ENCODE results near the gene OR1F1. TPM values are rescaled to one million over a fixed set of nuclear protein-coding genes. Genes with fewer than 3 reads are reported as not detected.

Gene OR1F1
- polyA plus RNA-seq, 1 of the 3 experiments (the other 2 are of a cell fraction): 0.71 TPM

DNA sequence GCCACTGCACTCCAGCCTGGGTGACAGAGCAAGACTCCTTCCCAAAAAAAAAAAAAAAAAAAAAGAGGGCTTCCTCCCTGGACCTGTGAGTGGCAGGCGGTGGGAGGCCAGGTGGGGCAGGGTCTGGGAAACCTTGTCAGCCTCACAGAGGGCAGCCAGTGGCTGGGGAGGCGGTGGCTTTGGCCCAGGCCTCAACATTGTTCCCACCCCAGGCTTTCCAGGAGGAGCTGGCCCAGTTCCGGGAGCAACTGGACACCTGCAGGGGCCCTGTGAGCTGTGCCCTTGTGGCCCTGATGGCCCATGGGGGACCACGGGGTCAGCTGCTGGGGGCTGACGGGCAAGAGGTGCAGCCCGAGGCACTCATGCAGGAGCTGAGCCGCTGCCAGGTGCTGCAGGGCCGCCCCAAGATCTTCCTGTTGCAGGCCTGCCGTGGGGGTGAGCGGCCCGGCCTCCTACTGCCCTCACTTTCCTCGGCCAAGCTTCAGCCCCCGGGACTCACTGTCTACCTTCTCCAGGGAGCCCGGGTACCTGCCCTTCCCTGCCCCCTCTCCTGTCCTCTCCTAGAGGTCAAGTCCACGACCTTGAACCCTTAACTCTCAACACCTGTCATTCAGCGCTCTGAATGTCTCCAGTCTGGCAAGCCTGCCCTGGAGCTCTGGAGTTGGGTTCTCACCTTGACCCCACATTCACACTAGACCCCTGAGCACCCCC lies 40.8 kb upstream of the OR1F1 start:
- peaks cover 0 to 6% of the 10 kb centered on the region in 2 experiments for H3K36me3 ChIP-seq (replicated peaks in 1 of 2; ENCODE audit: control insufficient read depth in 1 of 2, insufficient read depth in 2 of 2, low read length in 1 of 2)
- H3K79me2 ChIP-seq (ENCODE audit: insufficient read depth): no peaks in the 10 kb centered on the region
- no peak overlapping the region for H3K9ac ChIP-seq
- DNase-seq: no peak
- no peak overlapping the region for H3K27ac ChIP-seq (ENCODE audit: low read depth in 2 of 2, low read length in 1 of 2)
- peaks cover 3% of the 10 kb centered on the region; the same call in 1 of the 2 replicates for H4K20me1 ChIP-seq (ENCODE audit: insufficient read depth)
- H3K27me3 ChIP-seq (ENCODE audit: insufficient read depth): no peaks in the 10 kb centered on the region
- WGBS (ENCODE audit: low lambda C conversion rate): 76% methylated on average over 6 of the region's 16 CpGs
- H3K4me2 ChIP-seq: no peak overlapping the region
- POLR2A ChIA-PET: interaction anchor here (1.4 kb wide), 1 partner anchor 13 kb away, joined by 4 read pairs; the partner anchor contains the start of gene ZNF213
- TF ChIP-seq RAD21 (IDR thresholded peaks at IDR 0.05; ENCODE audit: low read length) (no peak), TCF12 (IDR thresholded peaks at IDR 0.05) (no peak), FOSL2 (IDR thresholded peaks at IDR 0.05; ENCODE audit: borderline replicate concordance, low read depth) (no peak)
- H3K4me1 ChIP-seq (ENCODE audit: control insufficient read depth in 1 of 2, insufficient read depth in 2 of 2, low read depth in 1 of 2, low read length in 1 of 2): peaks cover 0 to 13% of the 10 kb centered on the region in 2 experiments; a peak in 1 of 4 replicates
- H3K4me3 ChIP-seq (ENCODE audit: low read depth in 2 of 2, low read length in 1 of 2): no peak overlapping the region
- CTCF ChIA-PET: interaction anchor here (1.4 to 5.7 kb wide), 6 partner anchors 11 to 126 kb away, joined by 3 to 62 read pairs (median 33); partner anchors contain the start of gene ZNF213
- H3K9me3 ChIP-seq: no peaks in the 10 kb centered on the region
- no peak overlapping the region for H2AFZ ChIP-seq (ENCODE audit: low read depth)
- no peaks in the 10 kb centered on the region for H3K9me2 ChIP-seq
- H3F3A ChIP-seq (replicated peaks; ENCODE audit: insufficient read depth): peaks cover 24% of the 10 kb centered on the region

DNA sequence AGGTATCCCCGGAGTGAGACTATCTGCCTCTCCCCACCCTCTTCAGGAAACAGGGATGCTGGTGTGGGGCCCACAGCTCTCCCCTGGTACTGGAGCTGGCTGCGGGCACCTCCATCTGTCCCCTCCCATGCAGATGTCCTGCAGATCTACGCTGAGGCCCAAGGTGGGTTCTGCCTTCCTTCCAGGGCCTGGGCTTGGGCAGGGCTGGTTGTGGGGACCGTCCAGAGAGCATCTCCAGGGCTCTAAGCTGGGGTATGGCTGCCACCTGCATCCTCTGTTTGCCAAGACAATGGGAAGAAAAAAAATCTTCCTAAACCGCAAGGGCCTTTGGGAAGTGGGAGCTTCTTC lies 40.3 kb upstream of the OR1F1 start:
- ChIA-PET CTCF (interaction anchor here (1.3 to 5.7 kb wide), 7 partner anchors 10 to 127 kb away, joined by 3 to 62 read pairs (median 23); partner anchors contain the start of gene ZNF213), POLR2A (interaction anchor here (1.4 kb wide), 1 partner anchor 13 kb away, joined by 4 read pairs; the partner anchor contains the start of gene ZNF213)
- H3K27me3 ChIP-seq (ENCODE audit: insufficient read depth): no peaks in the 10 kb centered on the region
- H2AFZ ChIP-seq (ENCODE audit: low read depth): no peak overlapping the region
- no peak for DNase-seq
- no peak overlapping the region for H3K27ac ChIP-seq (ENCODE audit: low read depth in 2 of 2, low read length in 1 of 2)
- no peaks in the 10 kb centered on the region for H3K9me2 ChIP-seq
- no peak overlapping the region for H3K4me3 ChIP-seq (ENCODE audit: low read depth in 2 of 2, low read length in 1 of 2)
- WGBS (ENCODE audit: low lambda C conversion rate): 94% methylated on average over 4 of the region's 5 CpGs
- H3K9ac ChIP-seq: no peak overlapping the region
- H3K4me2 ChIP-seq: no peak overlapping the region
- peaks cover 0 to 13% of the 10 kb centered on the region in 2 experiments; a peak in 1 of 4 replicates for H3K4me1 ChIP-seq (ENCODE audit: control insufficient read depth in 1 of 2, insufficient read depth in 2 of 2, low read depth in 1 of 2, low read length in 1 of 2)
- H3K36me3 ChIP-seq (replicated peaks in 1 of 2; ENCODE audit: control insufficient read depth in 1 of 2, insufficient read depth in 2 of 2, low read length in 1 of 2): peaks cover 0 to 1% of the 10 kb centered on the region in 2 experiments
- no peaks in the 10 kb centered on the region for H3K79me2 ChIP-seq (ENCODE audit: insufficient read depth)
- no peak for TF ChIP-seq MEF2A (IDR thresholded peaks at IDR 0.05; ENCODE audit: borderline replicate concordance, low read depth)
- TF ChIP-seq, protein P1, sequence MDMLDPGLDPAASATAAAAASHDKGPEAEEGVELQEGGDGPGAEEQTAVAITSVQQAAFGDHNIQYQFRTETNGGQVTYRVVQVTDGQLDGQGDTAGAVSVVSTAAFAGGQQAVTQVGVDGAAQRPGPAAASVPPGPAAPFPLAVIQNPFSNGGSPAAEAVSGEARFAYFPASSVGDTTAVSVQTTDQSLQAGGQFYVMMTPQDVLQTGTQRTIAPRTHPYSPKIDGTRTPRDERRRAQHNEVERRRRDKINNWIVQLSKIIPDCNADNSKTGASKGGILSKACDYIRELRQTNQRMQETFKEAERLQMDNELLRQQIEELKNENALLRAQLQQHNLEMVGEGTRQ (IDR thresholded peaks at IDR 0.05; ENCODE audit: borderline replicate concordance, low read depth, low read length): no peak
- TF ChIP-seq SMC3 (IDR thresholded peaks at IDR 0.05; ENCODE audit: low read depth, low read length): no peak
- TF ChIP-seq RXRA (IDR thresholded peaks at IDR 0.05; ENCODE audit: borderline replicate concordance, low read depth): no peak
- no peak for TF ChIP-seq FOXJ3 (CRISPR knock-in tag; IDR thresholded peaks at IDR 0.05)
- TF ChIP-seq SIN3A (IDR thresholded peaks at IDR 0.05; ENCODE audit: borderline replicate concordance, low read depth, low read length): no peak
- no peak for TF ChIP-seq EZH2phosphoT487 (IDR thresholded peaks at IDR 0.05; ENCODE audit: borderline replicate concordance, low read depth)
- TF ChIP-seq, protein P2, sequence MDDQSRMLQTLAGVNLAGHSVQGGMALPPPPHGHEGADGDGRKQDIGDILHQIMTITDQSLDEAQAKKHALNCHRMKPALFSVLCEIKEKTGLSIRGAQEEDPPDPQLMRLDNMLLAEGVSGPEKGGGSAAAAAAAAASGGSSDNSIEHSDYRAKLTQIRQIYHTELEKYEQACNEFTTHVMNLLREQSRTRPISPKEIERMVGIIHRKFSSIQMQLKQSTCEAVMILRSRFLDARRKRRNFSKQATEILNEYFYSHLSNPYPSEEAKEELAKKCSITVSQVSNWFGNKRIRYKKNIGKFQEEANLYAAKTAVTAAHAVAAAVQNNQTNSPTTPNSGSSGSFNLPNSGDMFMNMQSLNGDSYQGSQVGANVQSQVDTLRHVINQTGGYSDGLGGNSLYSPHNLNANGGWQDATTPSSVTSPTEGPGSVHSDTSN (IDR thresholded peaks at IDR 0.05): no peak
- TF ChIP-seq TAF1 (IDR thresholded peaks at IDR 0.05; ENCODE audit: borderline replicate concordance, low read depth, low read length): no peak
- no peaks in the 10 kb centered on the region for H3K9me3 ChIP-seq
- peaks cover 29% of the 10 kb centered on the region for H3F3A ChIP-seq (replicated peaks; ENCODE audit: insufficient read depth)
- H4K20me1 ChIP-seq (ENCODE audit: insufficient read depth): peaks cover 3% of the 10 kb centered on the region; the same call in 1 of the 2 replicates
